HG03469 (cell line): ENCODE data around the gene NUBP2.
"Not testable (repeated sequence)": the region's sequence is repeated elsewhere in the genome, so short reads cannot be mapped to it uniquely, and the experiment has no call there.

Experiments used
- ATAC-seq: cut with Tn5 transposase; IDR thresholded peaks from one replicate; pipeline ENCODE4 v1.9.1; 2021; ENCODE audit warnings: mild to moderate bottlenecking, moderate library complexity, moderate number of reproducible peaks; ENCODE audit not compliant: unreplicated experiment

Gene NUBP2

DNA sequence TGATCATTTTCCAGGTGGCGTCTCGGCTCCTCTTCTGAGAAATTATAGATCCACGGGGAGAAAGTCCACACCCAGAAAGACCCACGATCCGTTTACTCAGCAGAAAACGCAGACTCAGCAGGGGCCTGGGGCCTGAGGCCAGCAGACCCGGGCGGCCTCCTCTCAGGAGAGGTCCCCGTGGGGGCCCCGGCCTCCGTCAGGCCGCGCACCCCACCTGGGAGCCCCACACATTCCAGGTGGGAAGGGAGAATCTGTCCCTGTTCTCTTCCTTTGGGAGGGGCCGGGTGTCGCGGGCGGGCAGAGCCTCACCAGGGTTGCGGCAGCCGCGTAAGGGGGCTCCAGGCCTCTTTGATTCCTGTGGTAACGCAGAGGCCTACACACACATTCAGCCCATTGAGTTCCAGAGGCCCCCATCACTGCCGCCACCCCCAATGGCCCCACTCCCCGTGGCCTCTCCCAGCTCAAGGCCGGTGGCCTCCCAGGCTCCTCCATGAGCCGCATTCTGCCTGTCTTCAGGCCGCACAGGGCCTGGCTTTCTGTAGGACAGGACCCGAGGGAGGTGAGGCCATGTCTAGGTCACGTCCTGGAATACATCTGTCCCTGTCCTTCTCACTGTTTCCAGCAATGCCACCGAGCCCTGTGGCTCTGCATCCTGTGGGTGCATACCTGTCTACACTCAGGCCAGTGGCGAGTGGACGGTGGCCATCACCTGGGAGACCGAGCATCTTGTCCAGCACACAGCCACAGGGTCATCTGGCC is 12.3 kb downstream of the NUBP2 start:
- ATAC-seq, result no peak

GRCh38 chr16:1799263-1799662 is 16.5 kb downstream of the NUBP2 start:
- ATAC-seq, result not testable (repeated sequence)

DNA sequence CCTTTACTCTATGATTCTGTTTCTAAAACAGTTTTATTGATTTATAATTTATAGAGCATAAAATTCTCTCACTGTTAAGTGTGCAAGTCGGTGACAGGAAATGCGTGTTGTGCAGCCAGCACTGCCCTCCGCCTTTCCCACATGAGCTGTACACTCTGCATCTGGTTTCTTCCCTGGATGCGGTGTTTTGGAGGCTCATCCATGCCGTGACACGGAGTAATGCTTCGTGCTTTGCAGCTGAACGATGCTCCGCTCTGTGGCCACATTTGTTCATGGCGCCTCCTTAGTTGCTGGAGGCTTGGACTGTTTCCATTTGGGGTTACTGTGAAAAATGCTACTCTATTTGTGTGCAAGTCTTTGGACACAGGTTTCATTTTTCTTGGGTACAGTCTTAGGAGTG is 17.9 kb downstream of the NUBP2 start:
- ATAC-seq, result no peak

GRCh38 chr16:1807626-1808025 is 24.9 kb downstream of the NUBP2 start:
- no peak for ATAC-seq

DNA sequence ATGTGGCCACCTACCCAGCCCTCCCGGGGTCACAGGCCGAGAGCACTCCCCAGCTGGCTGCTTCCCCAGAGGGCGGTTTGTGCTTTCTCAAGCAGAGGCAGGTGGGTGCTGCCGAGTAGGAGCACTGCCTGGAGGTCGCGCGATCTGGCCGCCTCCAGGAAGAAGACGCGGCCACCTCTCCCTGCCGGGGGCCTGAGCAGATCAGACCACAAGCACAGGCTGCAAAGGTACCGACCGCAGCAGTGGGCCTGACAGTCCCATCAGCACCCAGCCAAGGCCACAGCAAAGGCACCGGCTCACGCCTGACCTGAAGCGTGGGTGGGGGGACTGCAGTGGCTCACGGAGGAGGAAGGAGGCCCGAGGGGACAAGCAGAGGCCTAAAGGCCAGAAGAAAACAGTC is 25.9 kb downstream of the NUBP2 start:
- no peak for ATAC-seq

DNA sequence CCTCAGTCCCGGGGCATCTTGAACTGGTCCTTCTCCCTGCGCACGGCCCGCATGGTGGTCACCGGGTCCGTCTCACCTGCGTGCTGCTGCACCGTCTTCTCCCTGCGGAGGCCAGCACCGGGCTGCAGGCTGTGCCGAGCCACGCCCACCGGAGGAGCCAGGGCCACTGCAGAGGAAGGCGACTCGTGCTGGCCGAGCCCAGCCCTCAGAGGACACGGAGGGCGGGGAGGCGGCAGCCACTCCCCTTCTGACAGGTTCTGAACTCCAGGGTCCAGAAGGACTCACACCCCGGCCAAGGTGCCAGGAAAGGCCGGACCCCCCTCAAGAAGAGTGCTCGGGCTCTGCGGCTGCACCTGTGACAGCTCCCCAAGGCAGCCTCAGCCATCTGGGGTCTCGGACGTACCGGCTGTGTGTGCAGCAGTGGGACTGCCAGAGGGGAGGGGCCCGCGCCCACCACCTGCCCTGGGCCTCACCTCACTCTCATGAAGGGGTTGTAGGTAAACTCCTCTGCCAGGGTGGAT is 26.6 kb downstream of the NUBP2 start:
- ATAC-seq, result no peak

GRCh38 chr16:1810106-1810505 is 27.3 kb downstream of the NUBP2 start:
- no peak for ATAC-seq

DNA sequence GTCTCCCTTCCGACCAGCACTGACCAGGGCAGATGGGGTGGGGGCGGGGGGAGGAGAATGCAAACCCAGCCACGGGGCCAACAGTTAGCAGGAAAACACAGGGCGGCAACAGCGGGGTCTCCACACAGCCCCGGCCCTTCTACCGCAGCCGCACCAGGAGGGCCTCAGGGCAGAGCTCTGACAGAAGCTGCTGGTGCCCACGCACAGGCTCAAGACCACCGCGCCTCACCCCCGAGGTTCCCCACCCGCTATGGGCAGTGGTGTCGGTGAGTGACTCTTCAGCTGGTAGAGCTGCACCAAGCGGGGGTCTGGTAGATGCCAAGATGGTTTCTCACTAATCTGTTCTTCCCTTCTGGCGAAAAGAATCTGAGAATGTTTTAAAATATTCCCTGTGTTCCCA is 27.8 kb downstream of the NUBP2 start:
- no peak for ATAC-seq

- no peak for ATAC-seq
Observed at GRCh38 chr16:1812732-1813163, 30.0 kb downstream of the NUBP2 start.

DNA sequence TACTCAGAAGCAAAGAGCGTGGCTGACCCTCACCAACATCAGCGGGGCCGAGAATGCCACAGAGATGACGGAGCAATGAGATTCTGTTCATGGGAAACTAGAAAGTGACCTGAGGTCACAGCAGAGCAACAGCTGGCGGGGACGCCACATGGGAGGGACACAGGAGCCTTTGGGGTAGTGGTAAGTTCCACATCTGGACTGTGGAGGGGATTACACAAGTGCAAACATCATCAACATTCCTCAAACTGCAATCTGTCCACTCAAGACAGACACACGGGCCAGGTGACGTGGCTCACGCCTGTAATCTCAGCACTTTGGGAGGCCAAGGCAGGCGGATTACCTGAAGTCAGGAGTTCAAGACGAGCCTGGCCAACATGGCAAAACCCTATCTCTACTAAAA is 32.7 kb downstream of the NUBP2 start:
- no peak for ATAC-seq

DNA sequence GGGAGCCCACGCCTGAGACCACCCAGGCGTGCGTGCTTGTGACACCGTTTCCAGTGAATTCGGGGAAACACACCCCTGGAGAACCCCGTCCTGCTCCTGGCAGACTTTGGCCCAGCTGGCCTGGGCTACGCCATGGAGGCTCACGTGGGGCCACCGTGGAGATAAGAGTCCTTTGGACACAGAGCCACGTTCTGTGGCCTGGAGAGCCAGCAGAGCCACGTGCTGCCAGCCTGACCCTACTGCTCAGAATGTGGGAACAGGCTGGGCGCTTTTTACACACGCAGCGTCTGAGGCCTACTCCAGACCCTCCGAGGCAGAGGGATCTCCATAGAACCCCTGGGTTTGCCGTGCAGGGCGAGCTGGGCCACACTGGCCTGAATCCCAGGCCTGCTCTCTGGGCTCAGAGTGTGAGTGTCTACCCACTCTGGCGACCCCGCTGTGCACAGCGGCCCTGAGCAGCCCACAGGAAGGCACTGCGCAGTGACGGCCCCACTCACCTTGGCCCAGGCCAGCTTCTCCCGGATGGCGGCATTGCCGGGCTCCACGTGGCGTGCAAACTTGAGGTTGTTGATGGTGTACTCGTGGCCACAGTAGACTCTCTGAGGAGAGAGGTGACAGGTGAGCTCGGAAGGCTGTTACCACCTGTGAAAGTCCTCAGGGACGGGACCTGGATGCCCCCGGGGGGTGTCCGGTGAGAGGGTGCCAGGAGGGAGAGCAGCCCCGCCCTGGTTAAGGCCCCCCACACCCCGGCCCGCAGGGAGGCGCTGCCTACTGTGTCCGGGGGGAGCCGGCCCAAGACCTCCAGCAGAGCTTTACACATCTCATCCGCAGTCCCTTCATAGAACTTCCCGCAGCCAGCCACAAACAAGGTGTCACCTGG is 33.9 kb downstream of the NUBP2 start:
- ATAC-seq, result no peak

- ATAC-seq, result no peak
Observed at GRCh38 chr16:1817276-1817589, 34.5 kb downstream of the NUBP2 start.

GRCh38 chr16:1817716-1818115 is 35.0 kb downstream of the NUBP2 start:
- ATAC-seq, result no peak

DNA sequence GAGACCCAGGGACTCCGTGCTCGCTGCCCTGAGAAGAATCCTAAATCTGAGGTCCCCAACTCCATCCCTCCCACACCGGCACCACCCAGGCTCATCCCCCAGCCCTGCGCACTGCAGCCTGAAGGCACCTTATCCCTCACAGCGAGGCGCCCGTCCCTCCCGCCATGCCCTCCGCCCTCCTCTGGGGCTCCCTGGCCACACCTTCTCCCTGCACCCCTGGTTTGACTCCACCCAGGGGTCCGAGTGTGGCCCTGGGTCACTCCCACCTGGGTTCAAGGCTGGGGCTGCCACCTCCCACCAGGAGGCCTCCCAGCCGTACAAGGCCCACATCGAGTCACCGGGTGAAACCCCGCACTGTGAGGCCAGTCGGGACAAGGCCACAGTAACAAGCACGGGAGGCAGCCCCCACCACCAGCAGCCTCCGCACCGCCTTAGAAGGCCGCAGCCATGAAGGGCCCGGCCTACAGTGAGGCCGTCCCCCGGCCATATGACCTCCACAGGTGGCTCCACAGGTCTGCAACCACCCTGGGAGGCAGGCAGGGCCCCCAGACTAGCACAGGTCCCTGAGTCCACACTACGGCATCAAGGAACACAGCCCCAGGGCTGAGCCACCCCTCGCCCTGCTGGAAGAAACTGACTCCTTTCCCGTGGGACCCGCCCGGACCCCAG is 35.6 kb downstream of the NUBP2 start:
- no peak for ATAC-seq

- no peak for ATAC-seq
Observed at GRCh38 chr16:1818873-1819525, 36.2 kb downstream of the NUBP2 start.

GRCh38 chr16:1819611-1820010 is 36.9 kb downstream of the NUBP2 start:
- ATAC-seq, result no peak

- ATAC-seq, result no peak
Observed at GRCh38 chr16:1820096-1820945, 37.6 kb downstream of the NUBP2 start.

GRCh38 chr16:1820946-1821290 is 38.2 kb downstream of the NUBP2 start:
- no peak for ATAC-seq

DNA sequence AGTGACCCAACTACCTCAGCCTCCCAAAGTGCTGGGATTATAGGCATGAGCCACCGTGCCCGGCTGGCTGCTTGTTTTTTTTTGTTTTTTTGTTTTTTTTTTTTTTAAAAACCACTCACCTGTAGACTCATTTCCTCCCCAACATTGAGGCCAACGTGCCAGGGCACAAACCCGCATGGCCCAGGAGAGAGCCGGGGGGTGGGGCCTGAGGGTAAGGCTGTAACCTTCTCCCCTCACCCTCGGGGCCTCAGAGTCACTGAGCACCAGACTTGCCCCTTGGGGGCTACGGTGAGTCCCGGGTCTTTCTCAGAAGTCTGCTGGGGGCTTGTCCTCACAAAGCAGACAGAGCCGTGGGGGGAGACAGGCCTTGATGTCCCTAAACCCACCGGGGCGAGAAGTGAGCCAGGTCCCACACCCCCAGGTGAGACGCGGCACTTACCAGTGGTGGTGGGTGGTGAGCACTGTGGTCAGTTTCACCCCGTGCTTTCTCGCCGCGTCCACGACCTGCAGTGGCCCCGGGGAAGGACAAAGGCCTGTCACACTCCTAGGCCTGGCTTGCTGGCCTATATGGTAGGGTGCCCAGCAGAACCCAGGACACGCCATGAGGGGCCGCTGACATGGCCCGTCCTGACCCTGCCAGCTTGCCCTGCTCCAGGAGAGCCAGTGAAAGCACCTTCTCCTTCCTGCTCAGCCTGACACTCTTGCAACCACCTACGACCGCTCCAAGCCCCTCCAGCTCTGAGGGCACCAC is 39.3 kb downstream of the NUBP2 start:
- no peak for ATAC-seq
